ENCODE measurements around the gene MYLK.

The MYLK gene

DNA sequence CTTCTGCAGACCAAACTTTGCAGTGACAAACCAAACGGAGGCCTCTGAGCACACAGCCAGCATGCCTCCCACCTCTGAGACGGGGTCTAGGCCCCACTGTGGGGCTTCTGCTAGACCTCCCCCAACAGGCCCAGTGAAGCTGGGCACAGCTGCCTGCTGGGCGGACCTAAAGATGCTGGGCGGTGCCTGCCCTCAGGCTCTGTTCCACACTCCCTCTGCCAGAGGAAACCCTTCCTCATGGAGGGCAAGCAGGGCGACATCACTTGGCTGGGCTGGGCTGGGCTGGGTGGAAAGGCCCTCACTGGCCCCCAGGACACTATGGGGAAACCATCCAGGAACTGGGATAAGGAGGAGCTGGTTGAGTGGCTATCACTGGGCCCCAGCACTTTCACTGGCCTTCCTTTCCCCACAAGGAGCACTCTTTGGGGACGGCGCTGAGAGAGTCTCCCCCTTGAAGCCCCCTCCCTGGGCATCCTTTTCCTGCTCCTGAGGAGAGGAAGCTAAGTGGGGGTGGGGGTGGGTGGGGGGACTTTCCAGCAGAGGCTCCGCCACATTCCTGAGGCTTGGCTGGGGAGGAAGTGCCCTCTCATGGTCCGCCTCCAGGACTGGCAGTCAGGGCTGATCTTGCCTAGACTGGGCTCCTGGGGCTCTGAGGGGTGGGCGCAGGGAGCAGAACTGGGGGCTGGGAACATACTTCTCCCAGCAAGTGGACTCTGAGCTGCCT is 201.2 kb downstream of the MYLK start:
- Histone ChIP-seq H4K20me1 (ENCODE audit: insufficient read depth, low read length) (no peaks in the 10 kb centered on the region), H3K9ac (ENCODE audit: low read length) (no peak overlapping the region), H3K4me2 (ENCODE audit: low read length) (no peak overlapping the region), H3K9me3 (ENCODE audit: low read length) (no peaks in the 10 kb centered on the region), H3F3A (ENCODE audit: insufficient read depth, low read length) (no peaks in the 10 kb centered on the region), H3K79me2 (ENCODE audit: insufficient read depth, low read length) (no peaks in the 10 kb centered on the region), H2AFZ (ENCODE audit: low read length) (no peak overlapping the region), H3K27ac (ENCODE audit: low read depth, low read length, poor library complexity, severe bottlenecking) (no peak overlapping the region), H3K27me3 (ENCODE audit: insufficient read depth, low read length) (no peaks in the 10 kb centered on the region), H3K9me2 (ENCODE audit: low read depth, low read length) (no peaks in the 10 kb centered on the region), H3K36me3 (ENCODE audit: insufficient read depth, low read length) (no peaks in the 10 kb centered on the region), H3K4me3 (ENCODE audit: low read depth, low read length, poor library complexity, severe bottlenecking) (no peak overlapping the region), H3K4me1 (ENCODE audit: insufficient read depth, low read length, severe bottlenecking) (no peaks in the 10 kb centered on the region)
- TF ChIP-seq CTCF (IDR thresholded peaks at IDR 0.05; ENCODE audit: low read length) (no peak), EZH2 (IDR thresholded peaks at IDR 0.05; ENCODE audit: borderline replicate concordance, low read length) (no peak)

DNA sequence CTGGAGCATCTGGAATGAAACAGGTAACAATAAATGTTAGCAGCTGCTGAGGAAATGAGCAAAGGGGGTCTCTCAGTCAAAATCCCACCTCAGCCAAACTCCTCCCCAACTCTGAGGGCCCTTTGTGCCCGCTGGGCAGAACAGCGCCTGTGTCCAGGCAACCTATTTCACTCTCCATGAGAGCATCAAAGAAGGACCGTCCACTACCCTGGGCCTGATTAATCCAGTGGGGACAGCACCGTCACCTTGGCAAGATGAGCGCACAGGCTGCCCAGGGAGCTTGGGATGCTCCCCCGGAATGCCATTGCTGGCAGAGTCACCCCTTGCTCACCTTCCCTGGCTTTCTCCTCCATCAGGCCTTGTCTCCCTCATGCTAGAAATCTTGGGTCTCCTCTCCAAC is 201.8 kb downstream of the MYLK start:
- H3K4me2 ChIP-seq (ENCODE audit: low read length), result no peak overlapping the region
- TF ChIP-seq EZH2 (IDR thresholded peaks at IDR 0.05; ENCODE audit: borderline replicate concordance, low read length) (no peak), CTCF (IDR thresholded peaks at IDR 0.05; ENCODE audit: low read length) (no peak)
- H3K36me3 ChIP-seq (ENCODE audit: insufficient read depth, low read length), result no peaks in the 10 kb centered on the region
- no peaks in the 10 kb centered on the region for H3K4me1 ChIP-seq (ENCODE audit: insufficient read depth, low read length, severe bottlenecking)
- H2AFZ ChIP-seq (ENCODE audit: low read length), result no peak overlapping the region
- no peak overlapping the region for H3K9ac ChIP-seq (ENCODE audit: low read length)
- H3K27me3 ChIP-seq (ENCODE audit: insufficient read depth, low read length), result no peaks in the 10 kb centered on the region
- H3K9me2 ChIP-seq (ENCODE audit: low read depth, low read length), result no peaks in the 10 kb centered on the region
- H3K9me3 ChIP-seq (ENCODE audit: low read length), result no peaks in the 10 kb centered on the region
- no peaks in the 10 kb centered on the region for H3F3A ChIP-seq (ENCODE audit: insufficient read depth, low read length)
- H3K4me3 ChIP-seq (ENCODE audit: low read depth, low read length, poor library complexity, severe bottlenecking), result no peak overlapping the region
- H3K79me2 ChIP-seq (ENCODE audit: insufficient read depth, low read length), result no peaks in the 10 kb centered on the region
- H4K20me1 ChIP-seq (ENCODE audit: insufficient read depth, low read length), result no peaks in the 10 kb centered on the region
- no peak overlapping the region for H3K27ac ChIP-seq (ENCODE audit: low read depth, low read length, poor library complexity, severe bottlenecking)

DNA sequence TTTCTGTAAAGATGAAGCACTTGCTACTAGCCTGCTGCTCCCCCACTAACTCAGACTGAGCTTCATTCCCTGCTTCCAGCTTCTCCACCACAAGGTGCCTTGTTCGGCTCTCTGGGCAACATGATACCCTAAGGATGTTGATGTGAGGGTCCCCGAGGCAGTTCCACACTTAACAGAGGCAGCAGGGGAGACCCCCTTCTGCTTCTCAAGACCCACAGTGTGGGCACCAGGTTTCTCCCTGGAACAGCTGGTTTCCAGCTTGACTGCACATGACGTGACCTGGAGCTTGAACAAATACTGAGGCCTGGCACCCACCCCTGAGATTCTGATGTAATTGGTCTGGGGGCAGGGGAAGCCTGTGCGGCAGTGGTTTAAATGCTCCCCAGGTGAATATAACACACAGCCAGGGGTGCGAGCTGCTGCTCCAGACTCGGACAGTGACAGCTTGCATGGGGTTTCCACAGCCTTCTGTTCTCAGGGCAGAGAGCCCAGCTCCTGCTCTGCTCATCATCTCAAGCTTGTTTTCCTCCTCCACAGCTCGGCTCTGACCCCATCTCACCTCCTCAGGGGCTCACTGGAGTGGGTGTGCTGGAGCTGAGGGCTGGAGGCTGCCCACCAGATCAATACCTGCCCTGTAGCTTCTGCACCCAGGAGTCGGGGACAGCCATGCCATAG is 204.3 kb downstream of the MYLK start:
- Histone ChIP-seq H3F3A (ENCODE audit: insufficient read depth, low read length) (no peaks in the 10 kb centered on the region), H3K27ac (ENCODE audit: low read depth, low read length, poor library complexity, severe bottlenecking) (no peak overlapping the region), H3K9me2 (ENCODE audit: low read depth, low read length) (no peaks in the 10 kb centered on the region), H3K4me3 (ENCODE audit: low read depth, low read length, poor library complexity, severe bottlenecking) (no peak overlapping the region), H3K79me2 (ENCODE audit: insufficient read depth, low read length) (no peaks in the 10 kb centered on the region), H3K9me3 (ENCODE audit: low read length) (no peaks in the 10 kb centered on the region), H4K20me1 (ENCODE audit: insufficient read depth, low read length) (no peaks in the 10 kb centered on the region), H3K27me3 (ENCODE audit: insufficient read depth, low read length) (no peaks in the 10 kb centered on the region), H3K36me3 (ENCODE audit: insufficient read depth, low read length) (no peaks in the 10 kb centered on the region), H3K9ac (ENCODE audit: low read length) (no peak overlapping the region), H2AFZ (ENCODE audit: low read length) (no peak overlapping the region), H3K4me2 (ENCODE audit: low read length) (no peak overlapping the region), H3K4me1 (ENCODE audit: insufficient read depth, low read length, severe bottlenecking) (no peaks in the 10 kb centered on the region)
- TF ChIP-seq EZH2 (IDR thresholded peaks at IDR 0.05; ENCODE audit: borderline replicate concordance, low read length) (no peak), CTCF (IDR thresholded peaks at IDR 0.05; ENCODE audit: low read length) (no peak)

Data from OCI-LY1 (cell line).